ENCODE measurements around the gene ALOXE3.

The ALOXE3 gene

DNA sequence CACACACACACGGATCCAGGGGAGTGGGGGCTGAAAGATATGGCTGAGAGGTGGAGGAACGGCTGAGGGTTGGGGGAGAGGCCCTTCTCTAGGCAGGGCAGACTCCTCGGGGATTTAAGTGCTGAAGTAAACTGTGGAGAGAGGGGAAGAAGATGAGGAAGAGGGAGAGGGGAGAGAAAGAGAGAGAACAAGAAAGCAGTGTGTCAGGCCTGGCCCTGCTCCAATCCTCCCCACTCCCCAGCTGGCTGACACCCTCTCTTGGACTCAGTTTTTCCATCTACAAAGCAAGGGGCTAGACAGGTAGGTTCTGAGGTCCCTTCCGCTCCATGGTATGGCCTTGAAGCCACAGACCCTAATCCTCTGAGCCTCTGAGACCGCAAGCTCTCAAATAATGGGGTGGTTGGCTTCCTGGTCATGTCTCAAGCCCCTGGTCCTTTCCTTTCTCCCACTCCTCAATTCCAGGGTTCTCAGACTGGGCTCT lies 42.5 kb upstream of the ALOXE3 start:
- H3K9me3 ChIP-seq (ENCODE audit: control insufficient read depth in 5 of 5, low read length in 5 of 5), result peaks cover 0 to 2% (median 0%) of the 10 kb centered on the region in 5 donors
- H3K9ac ChIP-seq (ENCODE audit: low read length in 5 of 5), result peak overlapping the region in 4 of 5 donors; percentile 5 to 99 (median 68)
- H3K36me3 ChIP-seq (ENCODE audit: control insufficient read depth in 5 of 5, insufficient read depth in 5 of 5, low read length in 5 of 5), result peaks cover 2 to 29% (median 25%) of the 10 kb centered on the region in 5 donors
- peak overlapping the region in 2 of 5 donors; percentile 3 to 8 for H3K4me3 ChIP-seq (ENCODE audit: low read depth in 1 of 5, low read length in 5 of 5)
- H3K27ac ChIP-seq (ENCODE audit: low read depth, low read length), result peak overlapping the region; percentile 93
- H3K4me1 ChIP-seq (ENCODE audit: control insufficient read depth in 5 of 5, insufficient read depth in 5 of 5, low read length in 5 of 5), result peaks cover 22 to 61% (median 51%) of the 10 kb centered on the region in 5 donors
- H3K27me3 ChIP-seq (ENCODE audit: control insufficient read depth in 5 of 5, insufficient read depth in 4 of 5, low read length in 5 of 5), result peaks cover 0 to 5% (median 0%) of the 10 kb centered on the region in 5 donors

DNA sequence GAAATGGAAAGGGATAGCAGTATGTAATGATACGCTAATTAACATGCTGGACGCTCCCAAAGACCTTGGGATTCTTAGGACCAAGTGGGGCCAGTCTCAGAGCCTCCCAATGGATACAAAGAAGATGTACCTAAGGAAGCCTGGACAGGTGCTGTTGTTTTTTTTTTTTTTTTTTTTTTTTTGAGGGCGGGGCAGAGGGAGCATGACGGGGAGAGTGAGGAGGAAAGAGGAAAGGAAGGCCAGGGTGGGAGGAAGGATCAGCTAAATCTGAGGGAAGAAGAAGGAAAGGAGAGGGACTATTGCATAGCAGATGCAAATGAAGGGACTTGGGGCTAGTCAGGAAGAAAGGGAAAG lies 41.9 kb upstream of the ALOXE3 start:
- Histone ChIP-seq H3K27me3 (ENCODE audit: control insufficient read depth in 5 of 5, insufficient read depth in 4 of 5, low read length in 5 of 5) (peaks cover 0 to 5% (median 0%) of the 10 kb centered on the region in 5 donors), H3K36me3 (ENCODE audit: control insufficient read depth in 5 of 5, insufficient read depth in 5 of 5, low read length in 5 of 5) (peaks cover 2 to 29% (median 25%) of the 10 kb centered on the region in 5 donors), H3K4me1 (ENCODE audit: control insufficient read depth in 5 of 5, insufficient read depth in 5 of 5, low read length in 5 of 5) (peaks cover 22 to 67% (median 56%) of the 10 kb centered on the region in 5 donors), H3K27ac (ENCODE audit: low read depth, low read length) (peak overlapping the region; percentile 93), H3K9ac (ENCODE audit: low read length in 5 of 5) (no peak overlapping the region), H3K4me3 (ENCODE audit: low read depth in 1 of 5, low read length in 5 of 5) (no peak overlapping the region), H3K9me3 (ENCODE audit: control insufficient read depth in 5 of 5, low read length in 5 of 5) (peaks cover 0 to 2% (median 0%) of the 10 kb centered on the region in 5 donors)

DNA sequence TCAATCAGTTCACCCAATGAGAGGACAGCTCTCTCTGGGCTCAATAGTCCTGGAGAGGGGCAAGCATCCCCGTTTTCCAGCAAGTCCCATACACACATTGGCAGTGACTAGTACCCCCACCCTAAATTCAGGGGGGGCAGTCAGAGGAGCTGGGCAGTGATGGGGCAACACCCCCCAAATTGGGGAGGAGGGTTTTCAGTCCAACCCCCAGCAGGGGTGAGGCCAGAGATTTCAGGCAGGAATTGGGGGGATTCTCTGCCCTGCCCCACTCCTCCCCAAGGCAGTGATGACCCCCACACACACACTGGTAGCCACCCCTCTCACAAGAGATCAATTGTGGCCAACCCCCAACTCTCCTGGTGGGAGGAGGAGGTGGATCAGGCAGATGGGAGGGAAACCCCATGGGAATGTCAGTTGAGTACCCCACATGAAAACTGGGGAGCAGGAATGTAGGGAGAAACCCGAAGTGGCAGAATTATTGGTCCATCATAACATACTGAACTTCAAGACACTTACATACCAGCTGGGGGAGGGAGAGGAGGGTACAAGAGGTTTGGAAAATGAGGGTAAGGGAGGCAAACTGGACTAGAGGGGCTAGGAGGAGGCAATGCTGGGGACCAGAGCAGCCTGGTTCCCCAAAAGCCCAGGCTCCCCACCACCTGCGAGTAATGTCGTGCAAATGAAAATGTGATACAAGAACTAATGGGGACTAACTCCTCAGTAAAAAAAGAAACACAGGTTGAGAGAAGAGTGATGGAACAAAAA lies 41.3 kb upstream of the ALOXE3 start:
- H3K9me3 ChIP-seq (ENCODE audit: control insufficient read depth in 5 of 5, low read length in 5 of 5), result peaks cover 0 to 2% (median 0%) of the 10 kb centered on the region in 5 donors
- peak overlapping the region in 1 of 5 donors; percentile 13 for H3K9ac ChIP-seq (ENCODE audit: low read length in 5 of 5)
- H3K27me3 ChIP-seq (ENCODE audit: control insufficient read depth in 5 of 5, insufficient read depth in 4 of 5, low read length in 5 of 5), result peaks cover 0 to 5% (median 0%) of the 10 kb centered on the region in 5 donors
- H3K36me3 ChIP-seq (ENCODE audit: control insufficient read depth in 5 of 5, insufficient read depth in 5 of 5, low read length in 5 of 5), result peaks cover 2 to 29% (median 25%) of the 10 kb centered on the region in 5 donors
- H3K27ac ChIP-seq (ENCODE audit: low read depth, low read length), result peak overlapping the region; percentile 93
- H3K4me3 ChIP-seq (ENCODE audit: low read depth in 1 of 5, low read length in 5 of 5), result no peak overlapping the region
- peaks cover 21 to 68% (median 59%) of the 10 kb centered on the region in 5 donors for H3K4me1 ChIP-seq (ENCODE audit: control insufficient read depth in 5 of 5, insufficient read depth in 5 of 5, low read length in 5 of 5)

DNA sequence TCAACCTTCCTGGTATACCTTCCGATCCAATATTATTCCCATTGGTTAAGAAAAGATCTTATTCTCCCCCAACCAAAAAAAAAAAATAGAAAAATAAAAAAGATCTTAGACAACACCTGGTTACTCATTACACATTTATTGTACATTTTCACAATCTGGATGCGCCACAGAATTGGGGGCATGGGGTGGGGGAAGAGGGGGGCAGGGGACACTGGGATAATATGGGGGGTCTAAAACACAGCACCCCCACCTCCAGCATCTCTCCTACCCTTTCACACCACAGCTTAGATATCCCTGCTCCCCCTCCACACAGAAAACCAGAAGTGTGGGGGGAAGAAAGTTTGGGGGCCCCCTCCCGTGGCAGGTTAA lies 40.7 kb upstream of the ALOXE3 start:
- Histone ChIP-seq H3K4me3 (ENCODE audit: low read depth in 1 of 5, low read length in 5 of 5) (no peak overlapping the region), H3K27ac (ENCODE audit: low read depth, low read length) (no peak overlapping the region), H3K9ac (ENCODE audit: low read length in 5 of 5) (no peak overlapping the region), H3K36me3 (ENCODE audit: control insufficient read depth in 5 of 5, insufficient read depth in 5 of 5, low read length in 5 of 5) (peaks cover 2 to 29% (median 25%) of the 10 kb centered on the region in 5 donors), H3K4me1 (ENCODE audit: control insufficient read depth in 5 of 5, insufficient read depth in 5 of 5, low read length in 5 of 5) (peaks cover 17 to 67% (median 57%) of the 10 kb centered on the region in 5 donors), H3K9me3 (ENCODE audit: control insufficient read depth in 5 of 5, low read length in 5 of 5) (peaks cover 0 to 2% (median 0%) of the 10 kb centered on the region in 5 donors), H3K27me3 (ENCODE audit: control insufficient read depth in 5 of 5, insufficient read depth in 4 of 5, low read length in 5 of 5) (peaks cover 0 to 5% (median 0%) of the 10 kb centered on the region in 5 donors)

DNA sequence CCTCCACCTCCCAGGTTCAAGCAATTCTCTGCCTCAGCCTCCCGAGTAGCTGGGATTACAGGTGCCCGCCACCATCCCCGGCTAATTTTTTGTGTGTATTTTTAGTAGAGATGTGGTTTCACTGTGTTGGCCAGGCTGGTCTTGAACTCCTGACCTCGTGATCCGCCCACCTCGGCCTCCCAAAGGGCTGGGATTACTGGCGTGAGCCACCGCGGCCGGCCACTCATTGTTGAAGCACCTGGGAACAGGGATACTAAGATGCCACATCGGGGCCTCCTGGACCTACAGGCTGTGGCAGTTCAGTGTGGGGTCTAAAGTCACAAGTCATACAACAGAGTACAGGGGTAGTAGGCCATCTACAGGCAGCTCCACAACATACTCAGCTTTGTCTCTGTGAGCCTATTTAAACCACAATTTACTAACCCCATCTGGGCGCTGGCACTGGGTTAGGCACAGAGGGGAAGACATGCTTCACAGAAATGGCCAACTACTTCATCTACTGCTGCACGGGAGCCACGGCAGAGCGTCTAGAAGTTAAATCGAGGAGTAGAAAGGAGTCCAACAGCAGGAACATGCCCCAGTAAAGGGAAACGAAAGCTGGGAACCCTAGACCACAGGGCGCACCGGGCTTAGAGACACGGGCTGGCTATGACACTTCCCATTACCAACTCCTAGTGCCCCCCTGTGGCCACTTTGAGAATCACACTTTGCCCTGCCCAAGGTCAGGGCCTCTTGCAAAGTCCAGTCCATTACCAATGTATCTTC lies 40.1 kb upstream of the ALOXE3 start:
- peaks cover 18 to 67% (median 57%) of the 10 kb centered on the region in 5 donors for H3K4me1 ChIP-seq (ENCODE audit: control insufficient read depth in 5 of 5, insufficient read depth in 5 of 5, low read length in 5 of 5)
- H3K27ac ChIP-seq (ENCODE audit: low read depth, low read length), result peak overlapping the region; percentile 90
- peak overlapping the region in 3 of 5 donors; percentile 22 to 44 (median 44) for H3K4me3 ChIP-seq (ENCODE audit: low read depth in 1 of 5, low read length in 5 of 5)
- H3K9ac ChIP-seq (ENCODE audit: low read length in 5 of 5), result peak overlapping the region in 2 of 5 donors; percentile 3 to 68
- peaks cover 0 to 2% (median 0%) of the 10 kb centered on the region in 5 donors for H3K9me3 ChIP-seq (ENCODE audit: control insufficient read depth in 5 of 5, low read length in 5 of 5)
- H3K36me3 ChIP-seq (ENCODE audit: control insufficient read depth in 5 of 5, insufficient read depth in 5 of 5, low read length in 5 of 5), result peaks cover 2 to 29% (median 25%) of the 10 kb centered on the region in 5 donors
- peaks cover 0 to 5% (median 0%) of the 10 kb centered on the region in 5 donors for H3K27me3 ChIP-seq (ENCODE audit: control insufficient read depth in 5 of 5, insufficient read depth in 4 of 5, low read length in 5 of 5)

DNA sequence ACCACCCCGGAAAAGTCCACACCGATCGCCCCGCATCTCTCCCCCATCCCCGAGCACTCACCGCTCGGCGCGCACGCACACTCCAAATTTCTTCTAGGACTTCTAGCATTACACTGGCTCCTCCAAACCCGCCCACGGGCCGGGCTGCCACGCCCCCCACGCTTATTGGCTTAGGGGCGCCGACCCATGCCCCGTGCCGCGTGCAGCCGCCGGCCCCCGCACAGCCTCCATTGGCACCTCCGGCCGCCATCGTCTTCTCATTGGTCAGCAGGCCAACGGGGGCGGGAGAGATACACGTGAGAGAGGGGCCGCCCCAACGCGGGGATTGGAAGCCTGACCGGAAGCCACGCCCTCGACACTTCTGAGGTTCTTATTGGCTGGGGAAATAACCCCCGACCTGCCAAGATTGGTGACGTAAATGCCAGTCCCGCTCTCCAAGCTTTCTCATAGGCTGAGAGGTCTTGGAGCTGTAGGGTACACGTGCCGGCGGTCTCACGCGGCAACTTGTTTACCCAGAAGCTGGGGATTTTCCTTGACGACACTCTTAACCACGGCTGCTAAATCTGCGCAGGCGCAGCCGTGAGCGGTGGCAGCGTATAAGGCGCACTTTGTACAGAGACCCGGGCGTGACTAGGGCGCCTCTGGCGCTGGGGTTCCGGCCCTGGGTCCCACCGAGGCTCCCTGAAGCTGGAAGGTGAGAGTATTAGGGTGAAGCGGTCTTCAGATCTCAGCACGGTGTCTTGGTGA lies 38.1 kb upstream of the ALOXE3 start:
- Histone ChIP-seq H3K4me1 (ENCODE audit: control insufficient read depth in 5 of 5, insufficient read depth in 5 of 5, low read length in 5 of 5) (peaks cover 23 to 72% (median 58%) of the 10 kb centered on the region in 5 donors), H3K27me3 (ENCODE audit: control insufficient read depth in 5 of 5, insufficient read depth in 4 of 5, low read length in 5 of 5) (peaks cover 0 to 5% (median 0%) of the 10 kb centered on the region in 5 donors), H3K9me3 (ENCODE audit: control insufficient read depth in 5 of 5, low read length in 5 of 5) (peaks cover 0 to 2% (median 0%) of the 10 kb centered on the region in 5 donors), H3K27ac (ENCODE audit: low read depth, low read length) (peak overlapping the region; percentile 99), H3K36me3 (ENCODE audit: control insufficient read depth in 5 of 5, insufficient read depth in 5 of 5, low read length in 5 of 5) (peaks cover 2 to 28% (median 23%) of the 10 kb centered on the region in 5 donors), H3K9ac (ENCODE audit: low read length in 5 of 5) (peak overlapping the region; percentile 88 to 99 (median 95)), H3K4me3 (ENCODE audit: low read depth in 1 of 5, low read length in 5 of 5) (peak overlapping the region; percentile 97 to 100 (median 100))

DNA sequence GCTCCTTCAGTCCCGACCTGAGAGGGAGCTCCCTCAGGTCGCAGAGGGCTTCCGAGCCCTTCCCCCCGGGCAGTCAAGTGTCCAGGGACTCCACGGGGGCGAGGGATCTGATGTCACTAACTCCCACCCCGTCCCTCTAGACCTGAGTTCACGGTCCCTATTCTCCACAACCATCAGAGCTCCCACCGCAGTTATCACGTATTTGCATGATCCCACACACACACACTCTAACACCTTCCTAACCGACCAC lies 37.6 kb upstream of the ALOXE3 start:
- peaks cover 0 to 5% (median 0%) of the 10 kb centered on the region in 5 donors for H3K27me3 ChIP-seq (ENCODE audit: control insufficient read depth in 5 of 5, insufficient read depth in 4 of 5, low read length in 5 of 5)
- peak overlapping the region; percentile 88 to 99 (median 95) for H3K9ac ChIP-seq (ENCODE audit: low read length in 5 of 5)
- H3K4me3 ChIP-seq (ENCODE audit: low read depth in 1 of 5, low read length in 5 of 5), result peak overlapping the region; percentile 97 to 100 (median 100)
- H3K4me1 ChIP-seq (ENCODE audit: control insufficient read depth in 5 of 5, insufficient read depth in 5 of 5, low read length in 5 of 5), result peaks cover 23 to 72% (median 58%) of the 10 kb centered on the region in 5 donors
- peaks cover 0 to 2% (median 0%) of the 10 kb centered on the region in 5 donors for H3K9me3 ChIP-seq (ENCODE audit: control insufficient read depth in 5 of 5, low read length in 5 of 5)
- peak overlapping the region; percentile 97 for H3K27ac ChIP-seq (ENCODE audit: low read depth, low read length)
- H3K36me3 ChIP-seq (ENCODE audit: control insufficient read depth in 5 of 5, insufficient read depth in 5 of 5, low read length in 5 of 5), result peaks cover 2 to 23% (median 18%) of the 10 kb centered on the region in 5 donors

DNA sequence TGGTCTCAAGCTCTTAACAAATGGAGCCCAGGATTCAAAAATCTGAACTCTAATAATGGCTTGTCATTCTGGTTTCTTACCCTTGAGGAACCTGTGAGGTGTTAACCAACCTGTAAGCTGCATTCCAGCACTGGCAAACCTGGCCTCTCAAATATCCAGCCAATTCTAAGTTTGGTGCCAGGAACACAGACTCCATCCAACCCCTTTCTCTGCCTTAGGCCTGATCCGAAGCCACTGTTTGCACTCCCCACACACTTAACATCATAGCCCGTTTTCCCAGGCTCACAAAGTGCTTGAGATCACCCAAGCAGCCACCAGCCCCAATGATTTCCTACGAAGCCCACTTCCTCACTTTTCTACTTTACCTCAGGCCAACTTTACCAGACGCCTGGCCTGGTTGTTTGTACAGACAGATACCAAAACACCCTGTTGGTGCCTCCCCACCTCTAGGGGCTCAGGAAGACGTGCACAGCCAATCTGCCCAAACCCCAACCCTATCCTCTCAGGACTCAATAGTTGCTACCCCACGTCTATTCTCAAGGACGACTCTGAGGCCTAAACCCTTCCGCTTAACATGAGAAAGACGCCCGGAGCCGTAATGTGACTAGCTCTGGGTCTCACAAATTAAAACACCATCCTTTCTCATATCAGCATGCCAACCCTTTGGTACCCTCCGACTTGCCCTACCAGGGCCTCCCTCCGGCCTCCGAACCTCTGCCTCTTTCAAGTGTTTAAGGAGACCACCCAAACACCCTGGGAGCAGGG lies 37.1 kb upstream of the ALOXE3 start:
- Histone ChIP-seq H3K4me1 (ENCODE audit: control insufficient read depth in 5 of 5, insufficient read depth in 5 of 5, low read length in 5 of 5) (peaks cover 27 to 73% (median 58%) of the 10 kb centered on the region in 5 donors), H3K36me3 (ENCODE audit: control insufficient read depth in 5 of 5, insufficient read depth in 5 of 5, low read length in 5 of 5) (peaks cover 2 to 22% (median 18%) of the 10 kb centered on the region in 5 donors), H3K9ac (ENCODE audit: low read length in 5 of 5) (peak overlapping the region; percentile 88 to 99 (median 95)), H3K27ac (ENCODE audit: low read depth, low read length) (peak overlapping the region; percentile 97), H3K4me3 (ENCODE audit: low read depth in 1 of 5, low read length in 5 of 5) (peak overlapping the region; percentile 97 to 100 (median 100)), H3K27me3 (ENCODE audit: control insufficient read depth in 5 of 5, insufficient read depth in 4 of 5, low read length in 5 of 5) (peaks cover 0 to 5% (median 0%) of the 10 kb centered on the region in 5 donors), H3K9me3 (ENCODE audit: control insufficient read depth in 5 of 5, low read length in 5 of 5) (peaks cover 0 to 2% (median 0%) of the 10 kb centered on the region in 5 donors)

Data from subcutaneous abdominal adipose tissue (tissue), 5 donors.